GM10266 (cell line): ENCODE results near the gene SLC24A4.

Experiments used
- DNase-seq: peaks from one replicate; pipeline ENCODE4 v3.0.0; 2012; ENCODE audit errors: extremely low spot score
- TF ChIP-seq, protein P1 (sequence below): IDR thresholded peaks from 2 replicates; pipeline ENCODE4 v1.5.1; 2012; ENCODE audit warnings: mild to moderate bottlenecking, low read depth; ENCODE audit not compliant: control insufficient read depth, insufficient read depth; ENCODE audit errors: missing control alignments

The SLC24A4 gene

DNA sequence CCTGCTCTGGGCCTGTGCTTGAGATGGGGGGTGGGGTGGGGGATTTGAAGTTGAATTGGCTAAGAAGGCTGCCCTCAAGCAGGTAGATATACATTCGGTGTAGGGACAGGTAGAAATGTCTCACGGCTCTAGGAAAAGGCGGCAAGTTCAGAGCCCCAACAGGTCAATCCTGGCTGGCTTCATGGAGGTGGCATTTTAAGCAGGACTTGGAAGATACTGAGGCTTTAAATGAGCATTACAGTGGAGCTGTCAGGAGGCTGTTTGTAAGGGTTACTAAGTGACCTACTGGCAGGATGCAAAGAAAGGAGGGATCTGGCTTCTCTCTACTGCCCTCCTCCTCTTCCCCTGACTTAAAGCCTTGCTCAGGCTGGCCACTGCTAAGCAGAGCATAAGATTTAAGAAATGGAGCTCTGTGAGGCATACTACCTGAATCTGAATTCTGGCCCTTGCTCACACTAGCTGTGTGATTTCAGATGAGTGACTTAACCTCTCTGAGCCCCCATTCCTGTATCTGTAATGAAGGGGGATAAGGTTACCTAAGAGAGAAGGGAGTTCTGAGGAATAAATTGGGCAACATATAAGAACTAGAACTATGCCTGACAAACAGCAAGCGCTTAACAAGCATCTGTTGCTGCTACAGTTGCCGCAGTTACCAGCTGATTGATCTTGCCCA is 61.6 kb downstream of the SLC24A4 start:
- TF ChIP-seq, protein P1, sequence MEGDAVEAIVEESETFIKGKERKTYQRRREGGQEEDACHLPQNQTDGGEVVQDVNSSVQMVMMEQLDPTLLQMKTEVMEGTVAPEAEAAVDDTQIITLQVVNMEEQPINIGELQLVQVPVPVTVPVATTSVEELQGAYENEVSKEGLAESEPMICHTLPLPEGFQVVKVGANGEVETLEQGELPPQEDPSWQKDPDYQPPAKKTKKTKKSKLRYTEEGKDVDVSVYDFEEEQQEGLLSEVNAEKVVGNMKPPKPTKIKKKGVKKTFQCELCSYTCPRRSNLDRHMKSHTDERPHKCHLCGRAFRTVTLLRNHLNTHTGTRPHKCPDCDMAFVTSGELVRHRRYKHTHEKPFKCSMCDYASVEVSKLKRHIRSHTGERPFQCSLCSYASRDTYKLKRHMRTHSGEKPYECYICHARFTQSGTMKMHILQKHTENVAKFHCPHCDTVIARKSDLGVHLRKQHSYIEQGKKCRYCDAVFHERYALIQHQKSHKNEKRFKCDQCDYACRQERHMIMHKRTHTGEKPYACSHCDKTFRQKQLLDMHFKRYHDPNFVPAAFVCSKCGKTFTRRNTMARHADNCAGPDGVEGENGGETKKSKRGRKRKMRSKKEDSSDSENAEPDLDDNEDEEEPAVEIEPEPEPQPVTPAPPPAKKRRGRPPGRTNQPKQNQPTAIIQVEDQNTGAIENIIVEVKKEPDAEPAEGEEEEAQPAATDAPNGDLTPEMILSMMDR, result no peak
- no peak for DNase-seq

DNA sequence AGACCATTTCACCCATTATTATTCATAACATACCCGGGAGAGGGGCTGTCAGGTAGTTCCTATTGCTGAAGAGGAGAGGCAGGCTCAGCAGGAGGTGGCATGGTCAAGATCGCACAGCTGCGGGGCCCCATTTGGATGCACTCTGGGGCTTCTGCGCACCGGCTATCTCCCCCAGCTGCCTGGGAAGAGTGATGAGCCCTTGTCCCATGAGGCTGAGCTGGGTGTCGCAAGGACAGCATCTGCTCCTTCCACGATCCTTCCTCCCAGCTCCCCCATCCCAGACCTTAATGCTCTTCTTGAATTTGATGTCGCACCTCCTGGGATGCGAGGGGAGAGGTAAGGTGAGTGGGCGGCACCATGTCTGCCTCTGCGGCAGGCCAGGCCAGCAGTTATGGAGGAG is 62.6 kb downstream of the SLC24A4 start:
- TF ChIP-seq, protein P1, result no peak
- no peak for DNase-seq

DNA sequence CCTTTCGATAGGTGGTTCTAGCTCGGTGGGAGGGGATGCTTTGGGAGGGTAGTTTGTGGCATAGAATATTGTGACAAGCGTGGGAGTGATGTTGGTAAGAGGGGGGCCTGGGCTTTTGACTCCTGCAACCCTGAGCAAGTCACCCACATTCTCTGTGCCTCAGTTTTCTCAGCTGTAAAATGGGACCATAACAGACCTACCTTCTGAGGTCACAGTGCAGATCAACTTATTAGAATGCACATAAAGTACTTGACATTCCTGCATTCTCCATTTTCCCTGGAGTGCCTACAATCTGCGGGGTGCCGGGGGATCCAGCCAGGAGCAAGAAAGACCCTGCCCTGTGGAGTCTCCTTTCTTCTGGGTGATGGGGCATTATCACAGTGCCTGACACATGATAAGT is 63.2 kb downstream of the SLC24A4 start:
- DNase-seq, result no peak
- TF ChIP-seq, protein P1, result no peak

DNA sequence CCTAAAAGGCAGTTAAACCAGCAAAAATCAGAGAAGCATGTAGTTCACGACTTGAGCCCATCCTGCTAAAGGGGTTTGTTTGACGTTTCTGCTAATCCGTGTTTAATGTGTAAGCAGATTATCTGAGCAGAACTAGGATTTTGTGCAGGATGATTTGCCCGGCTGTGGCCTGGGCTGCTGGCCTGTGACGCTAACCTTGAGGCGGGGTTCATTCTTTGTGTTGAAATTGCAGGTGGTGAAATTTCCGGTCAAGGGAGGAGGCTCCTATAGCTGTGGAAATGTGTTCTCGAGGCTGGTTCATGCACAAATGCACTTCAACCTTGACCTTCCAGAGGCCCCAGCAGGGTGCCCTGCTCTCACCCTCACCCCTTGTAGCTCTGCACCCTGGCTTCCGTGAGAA is 63.7 kb downstream of the SLC24A4 start:
- no peak for DNase-seq

DNA sequence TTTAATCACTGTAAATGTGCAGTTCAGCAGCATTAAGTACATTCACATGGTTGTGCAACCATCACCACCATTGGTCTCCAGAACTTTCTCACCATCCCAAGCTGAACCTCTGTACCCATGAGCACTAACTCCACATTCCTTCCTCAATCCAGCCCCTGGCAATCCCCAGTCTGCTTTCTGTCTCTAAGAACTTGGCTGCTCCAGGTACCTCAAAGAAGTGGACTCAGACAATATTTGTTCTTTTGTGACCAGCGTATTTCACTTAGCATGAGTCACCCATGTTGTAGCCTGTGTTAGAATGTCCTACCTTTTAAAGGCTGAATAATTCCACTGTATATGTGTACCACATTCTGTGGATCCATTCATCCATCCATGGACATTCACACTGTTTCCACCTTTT is 64.6 kb downstream of the SLC24A4 start:
- TF ChIP-seq, protein P1, result no peak

More for the DNA sequence above, 63.7 kb downstream of the SLC24A4 start:
- TF ChIP-seq, protein P1, result no peak

DNA sequence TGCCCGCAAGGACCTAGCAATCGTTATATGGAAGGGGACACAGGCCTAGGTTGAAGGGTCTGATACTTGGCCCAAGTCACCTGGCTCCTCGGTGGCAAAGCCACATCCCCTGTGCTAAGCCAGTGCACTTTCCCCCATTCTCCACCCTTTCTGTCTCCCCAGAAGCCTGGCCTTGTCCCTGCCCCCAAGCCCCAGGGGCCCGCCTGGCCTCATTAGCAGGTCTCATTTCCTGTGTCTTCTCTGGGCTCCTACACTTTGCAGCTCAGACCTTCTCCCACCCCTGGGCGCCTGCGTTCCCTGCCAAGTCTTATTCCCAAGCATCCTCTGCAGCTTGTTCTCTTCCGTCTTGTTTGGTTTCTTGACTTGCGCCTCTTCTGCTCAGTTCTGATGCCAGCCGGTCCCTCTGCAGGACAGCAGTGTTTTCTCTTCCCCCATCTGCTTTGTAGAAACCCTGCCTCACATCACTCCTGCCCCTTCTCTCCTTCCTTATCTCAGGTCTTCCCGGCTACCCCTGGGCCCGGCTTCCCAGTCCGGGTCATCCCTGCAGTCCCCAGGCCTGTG is 66.7 kb downstream of the SLC24A4 start:
- no peak for DNase-seq
- TF ChIP-seq, protein P1, result no peak

More for the DNA sequence above, 64.6 kb downstream of the SLC24A4 start:
- no peak for DNase-seq

DNA sequence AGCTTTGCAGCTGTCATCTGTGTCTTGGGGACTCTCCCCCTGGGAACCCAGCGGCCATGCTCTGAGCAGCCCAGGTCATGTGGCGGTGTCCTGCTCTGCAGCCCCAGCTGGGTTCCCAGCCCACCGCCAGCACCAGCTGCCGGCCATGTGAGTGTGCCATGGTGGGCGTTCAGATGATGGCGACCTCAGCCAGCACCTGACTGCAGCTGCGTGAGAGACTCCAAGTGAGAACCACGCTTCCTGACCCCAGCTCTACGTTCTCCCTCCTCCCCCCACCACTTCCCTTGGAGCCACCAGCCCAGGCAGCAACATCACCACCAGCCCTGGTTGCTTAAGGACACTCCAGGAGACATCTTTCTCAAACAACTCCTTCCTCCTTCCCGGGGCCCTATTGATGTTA is 68.8 kb downstream of the SLC24A4 start:
- no peak for DNase-seq
- TF ChIP-seq, protein P1, result no peak
